HTR-8/SVneo (cell line): ENCODE data around the gene CARS2.
"Not testable (repeated sequence)": the region's sequence is repeated elsewhere in the genome, so short reads cannot be mapped to it uniquely, and the experiment has no call there.

Experiments
- DNase-seq: peaks from one replicate; pipeline ENCODE4 v3.0.0; 2011; ENCODE audit warnings: low spot score, mixed read lengths; ENCODE audit not compliant: insufficient read length
- FAIRE-seq: peaks from 2 replicates; lab custom pipeline; 2011; peaks lifted over from hg19 to GRCh38; lab: Jason Lieb, UNC

CARS2 gene

GRCh38 chr13:110641055-110642015, 64.6 kb downstream of the CARS2 start:
- no peak for FAIRE-seq
- DNase-seq, result no peak

- DNase-seq (no peak), FAIRE-seq (no peak)
Measured at GRCh38 chr13:110640591-110641029, 65.3 kb downstream of the CARS2 start.

GRCh38 chr13:110639935-110640334, 66.0 kb downstream of the CARS2 start:
- DNase-seq (no peak), FAIRE-seq (no peak)

- FAIRE-seq (no peak), DNase-seq (no peak)
Measured at GRCh38 chr13:110638814-110639806, 66.8 kb downstream of the CARS2 start.

GRCh38 chr13:110638257-110638656, 67.7 kb downstream of the CARS2 start:
- FAIRE-seq (no peak), DNase-seq (no peak)

GRCh38 chr13:110637747-110638146, 68.2 kb downstream of the CARS2 start:
- FAIRE-seq, result no peak
- DNase-seq, result no peak

GRCh38 chr13:110637275-110637674, 68.6 kb downstream of the CARS2 start:
- DNase-seq (no peak), FAIRE-seq (no peak)

GRCh38 chr13:110636701-110637201, 69.2 kb downstream of the CARS2 start:
- FAIRE-seq (no peak), DNase-seq (no peak)

- DNase-seq (no peak), FAIRE-seq (no peak)
Measured at GRCh38 chr13:110636053-110636475, 69.9 kb downstream of the CARS2 start.

GRCh38 chr13:110635405-110636002, 70.4 kb downstream of the CARS2 start:
- no peak for FAIRE-seq
- no peak for DNase-seq

- no peak for DNase-seq
Measured at GRCh38 chr13:110634558-110634957, 71.4 kb downstream of the CARS2 start.

GRCh38 chr13:110633776-110634175, 72.1 kb downstream of the CARS2 start:
- DNase-seq (no peak), FAIRE-seq (no peak)

More at GRCh38 chr13:110634558-110634957, 71.4 kb downstream of the CARS2 start:
- FAIRE-seq, result no peak

GRCh38 chr13:110632255-110632654, 73.7 kb downstream of the CARS2 start:
- not testable (repeated sequence) for DNase-seq, FAIRE-seq

- FAIRE-seq (no peak), DNase-seq (no peak)
Measured at GRCh38 chr13:110630566-110631119, 75.3 kb downstream of the CARS2 start.

GRCh38 chr13:110629735-110630134, 76.2 kb downstream of the CARS2 start:
- DNase-seq, result no peak
- no peak for FAIRE-seq

- no peak for FAIRE-seq
- no peak for DNase-seq
Measured at GRCh38 chr13:110628952-110629701, 76.8 kb downstream of the CARS2 start.

- DNase-seq (no peak), FAIRE-seq (no peak)
Measured at GRCh38 chr13:110628477-110628793, 77.5 kb downstream of the CARS2 start.

- FAIRE-seq, result no peak
Measured at GRCh38 chr13:110627761-110628476, 78.0 kb downstream of the CARS2 start.

More at GRCh38 chr13:110627761-110628476, 78.0 kb downstream of the CARS2 start:
- no peak for DNase-seq
